Tibial nerve (tissue), 4 donors: Measurements from ENCODE around the gene RBM33.

Source experiments
- CTCF ChIP-seq, 5 experiments: fragments of 200-600 bp in 3 of 5; fragments of 450-650 bp in 2 of 5; sonication (generic) in 3 of 5; IDR thresholded peaks; one replicate each; pipeline ENCODE4 v1.5.1; 2016 to 2019; ENCODE audit warnings: antibody characterized with exemption in 5 of 5, mild to moderate bottlenecking in 3 of 5, moderate library complexity in 2 of 5
- EP300 ChIP-seq, 2 donors: sonication (generic); formaldehyde crosslinking; IDR thresholded peaks; one replicate each; pipeline ENCODE4 v1.6.1; 2017; ENCODE audit warnings: antibody characterized with exemption in 2 of 2, mild to moderate bottlenecking in 1 of 2
- POLR2A ChIP-seq, 2 donors: fragments of 450-650 bp; IDR thresholded peaks; one replicate each; pipeline ENCODE4 v1.6.1; 2017; ENCODE audit warnings: antibody characterized with exemption in 2 of 2, mild to moderate bottlenecking in 2 of 2, moderate library complexity in 2 of 2

- TF ChIP-seq CTCF (IDR thresholded peaks at IDR 0.05) (no peak), EP300 (IDR thresholded peaks at IDR 0.05) (no peak), POLR2A (IDR thresholded peaks at IDR 0.05) (no peak)
Observed at GRCh38 chr7:155709453-155709852, 65.0 kb downstream of the RBM33 start.
